Activated CD4-positive, alpha-beta T cell treated with anti-CD3 and anti-CD28 coated beads, Interleukin-2, Interleukin-6, amounts not matched to agents 100 ng/mL and 50 ng/mL, durations not matched to agents 16 hours and 8 hours (primary cell): ENCODE measurements around the gene FHOD3.

Source experiments
- DNase-seq: peaks from one replicate; pipeline ENCODE4 v3.0.0-alpha.2; 2020

FHOD3 gene

GRCh38 chr18:36492604-36493329 is 195.3 kb downstream of the FHOD3 start:
- DNase-seq: no peak

- DNase-seq: no peak
Measured at GRCh38 chr18:36493349-36494159, 196.0 kb downstream of the FHOD3 start.

- no peak for DNase-seq
Measured at GRCh38 chr18:36494160-36494437, 196.6 kb downstream of the FHOD3 start.

- DNase-seq: no peak
Measured at GRCh38 chr18:36496022-36496421, 198.5 kb downstream of the FHOD3 start.

GRCh38 chr18:36499938-36500337 is 202.4 kb downstream of the FHOD3 start:
- no peak for DNase-seq

- no peak for DNase-seq
Measured at GRCh38 chr18:36501100-36501499, 203.6 kb downstream of the FHOD3 start.

GRCh38 chr18:36503477-36503876 is 206.0 kb downstream of the FHOD3 start:
- no peak for DNase-seq

- no peak for DNase-seq
Measured at GRCh38 chr18:36504928-36505327, 207.4 kb downstream of the FHOD3 start.

- DNase-seq: no peak
Measured at GRCh38 chr18:36505665-36506064, 208.2 kb downstream of the FHOD3 start.

- DNase-seq: no peak
Measured at GRCh38 chr18:36509646-36510197, 212.2 kb downstream of the FHOD3 start.

- DNase-seq: no peak
Measured at GRCh38 chr18:36511791-36512352, 214.4 kb downstream of the FHOD3 start.

GRCh38 chr18:36513556-36513955 is 216.0 kb downstream of the FHOD3 start:
- DNase-seq: no peak

- DNase-seq: no peak
Measured at GRCh38 chr18:36514778-36515177, 217.3 kb downstream of the FHOD3 start.

- DNase-seq: no peak
Measured at GRCh38 chr18:36516258-36516657, 218.7 kb downstream of the FHOD3 start.

- no peak for DNase-seq
Measured at GRCh38 chr18:36516726-36517125, 219.2 kb downstream of the FHOD3 start.

- DNase-seq: no peak
Measured at GRCh38 chr18:36518839-36519238, 221.3 kb downstream of the FHOD3 start.

GRCh38 chr18:36519358-36519757 is 221.8 kb downstream of the FHOD3 start:
- DNase-seq: no peak

GRCh38 chr18:36522509-36522908 is 225.0 kb downstream of the FHOD3 start:
- DNase-seq: no peak

GRCh38 chr18:36525913-36526312 is 228.4 kb downstream of the FHOD3 start:
- DNase-seq: no peak

GRCh38 chr18:36526611-36527010 is 229.1 kb downstream of the FHOD3 start:
- no peak for DNase-seq

- no peak for DNase-seq
Measured at GRCh38 chr18:36527051-36527450, 229.5 kb downstream of the FHOD3 start.

- no peak for DNase-seq
Measured at GRCh38 chr18:36527740-36528455, 230.4 kb downstream of the FHOD3 start.

- DNase-seq: no peak
Measured at GRCh38 chr18:36529747-36530146, 232.2 kb downstream of the FHOD3 start.
